ENCODE results near the gene PAX7. TPM values are rescaled to one million over a fixed set of nuclear protein-coding genes. Genes with fewer than 3 reads are reported as not detected.

The PAX7 gene
- total RNA-seq, 2 donors from 2014 or later: 0.32 TPM; not detected in 1

- H3K36me3 ChIP-seq: no peaks in the 10 kb centered on the region
- H3K4me1 ChIP-seq (replicated peaks): no peaks in the 10 kb centered on the region
- no peak overlapping the region for H3K4me3 ChIP-seq
- no peaks in the 10 kb centered on the region for H3K9me3 ChIP-seq
- intact Hi-C loops (cut with DNase I): no loop called here
- DNase-seq (ENCODE audit: low spot score): no peak
- H3K27ac ChIP-seq: no peak overlapping the region
- TF ChIP-seq POLR2AphosphoS5 (IDR thresholded peaks at IDR 0.05) (no peak), POLR2A (IDR thresholded peaks at IDR 0.05) (no peak), CTCF (IDR thresholded peaks at IDR 0.05) (no peak)
- 70% methylated on average over 3 of the region's 3 CpGs for WGBS
- H3K27me3 ChIP-seq (replicated peaks; ENCODE audit: insufficient read depth): no peaks in the 10 kb centered on the region
These were observed 51.7 kb downstream of the PAX7 start for GRCh38 chr1:18682375-18682774.

- H3K4me3 ChIP-seq: no peak overlapping the region
- 34% methylated on average over 16 of the region's 16 CpGs for WGBS
- DNase-seq (ENCODE audit: low spot score): no peak
- intact Hi-C loops (cut with DNase I): no loop called here
- TF ChIP-seq POLR2A (IDR thresholded peaks at IDR 0.05) (no peak), CTCF (IDR thresholded peaks at IDR 0.05) (no peak), POLR2AphosphoS5 (IDR thresholded peaks at IDR 0.05) (no peak)
- no peaks in the 10 kb centered on the region for H3K36me3 ChIP-seq
- H3K27me3 ChIP-seq (replicated peaks; ENCODE audit: insufficient read depth): no peaks in the 10 kb centered on the region
- no peaks in the 10 kb centered on the region for H3K9me3 ChIP-seq
- no peaks in the 10 kb centered on the region for H3K4me1 ChIP-seq (replicated peaks)
- no peak overlapping the region for H3K27ac ChIP-seq
These were observed 53.7 kb downstream of the PAX7 start for GRCh38 chr1:18684303-18684702.

GRCh38 chr1:18686540-18686939, 55.9 kb downstream of the PAX7 start:
- Histone ChIP-seq H3K9me3 (no peaks in the 10 kb centered on the region), H3K27me3 (replicated peaks; ENCODE audit: insufficient read depth) (no peaks in the 10 kb centered on the region), H3K27ac (no peak overlapping the region), H3K36me3 (no peaks in the 10 kb centered on the region), H3K4me1 (replicated peaks) (no peaks in the 10 kb centered on the region), H3K4me3 (no peak overlapping the region)
- intact Hi-C loops (cut with DNase I): no loop called here
- TF ChIP-seq POLR2AphosphoS5 (IDR thresholded peaks at IDR 0.05): no peak
- TF ChIP-seq POLR2A (IDR thresholded peaks at IDR 0.05): no peak
- no peak for TF ChIP-seq CTCF (IDR thresholded peaks at IDR 0.05)
- no peak for DNase-seq (ENCODE audit: low spot score)
- WGBS: 94% methylated on average over 3 of the region's 3 CpGs

- no peaks in the 10 kb centered on the region for H3K27me3 ChIP-seq (replicated peaks; ENCODE audit: insufficient read depth)
- intact Hi-C loops (cut with DNase I): no loop called here
These were observed 56.6 kb downstream of the PAX7 start for GRCh38 chr1:18687273-18687672.

More at GRCh38 chr1:18687273-18687672, 56.6 kb downstream of the PAX7 start:
- Histone ChIP-seq H3K36me3 (no peaks in the 10 kb centered on the region), H3K4me1 (replicated peaks) (no peaks in the 10 kb centered on the region), H3K9me3 (no peaks in the 10 kb centered on the region), H3K27ac (no peak overlapping the region), H3K4me3 (no peak overlapping the region)
- no peak for TF ChIP-seq CTCF (IDR thresholded peaks at IDR 0.05)
- no peak for TF ChIP-seq POLR2A (IDR thresholded peaks at IDR 0.05)
- TF ChIP-seq POLR2AphosphoS5 (IDR thresholded peaks at IDR 0.05): no peak
- no peak for DNase-seq (ENCODE audit: low spot score)
- 89% methylated on average over 7 of the region's 7 CpGs for WGBS

All from prostate gland (tissue), 2 donors.